Fibroblast of villous mesenchyme (primary cell): ENCODE measurements around the gene SKA1. TPM values are rescaled to one million over a fixed set of nuclear protein-coding genes. Genes with fewer than 3 reads are reported as not detected.

ENCODE experiments used
- DNase-seq: peaks from one replicate; pipeline ENCODE4 v3.0.0-alpha.2; 2010; ENCODE audit warnings: low read depth
- H3K4me3 ChIP-seq: 2 replicates; pipeline ENCODE4 v1.5.1; 2011; ENCODE audit warnings: low read depth, mild to moderate bottlenecking, low read length
- CTCF ChIP-seq: IDR thresholded peaks from 2 replicates; pipeline ENCODE4 v1.5.1; 2012; ENCODE audit warnings: low read depth, mild to moderate bottlenecking, low read length; ENCODE audit not compliant: insufficient read depth
- total RNA-seq: library from RNA; depleted of rRNA; stranded (reverse); fragments of >200 nt; gene quantifications from 2 replicates; pipeline ENCODE4 v1.2.3, GENCODE V29; 2012

SKA1 gene
- total RNA-seq, 1 donor, result 13.4 TPM

- H3K4me3 ChIP-seq, result no peak overlapping the region
- TF ChIP-seq CTCF, result no peak
- DNase-seq, result no peak
Observed at GRCh38 chr18:50359806-50360205, 15.0 kb upstream of the SKA1 start.

DNA sequence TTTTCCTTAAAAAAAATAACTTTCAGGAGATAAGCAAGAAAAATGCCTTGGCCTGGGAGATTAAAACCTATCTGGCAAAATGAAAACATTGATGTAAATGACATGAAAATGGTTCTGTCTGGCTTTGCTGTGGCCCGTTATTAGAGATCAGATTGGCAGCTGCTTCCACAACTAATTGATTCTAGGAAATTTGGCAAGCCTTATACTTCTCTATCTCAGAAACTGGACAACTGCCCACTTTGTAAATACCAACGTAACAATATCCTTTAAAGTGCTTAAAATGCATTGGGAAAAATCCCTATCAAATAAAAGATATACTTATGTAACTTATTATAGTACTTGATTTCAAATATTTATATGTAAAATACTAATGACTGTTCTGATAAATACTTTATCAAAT, 14.2 kb upstream of the SKA1 start:
- H3K4me3 ChIP-seq, result no peak overlapping the region
- TF ChIP-seq CTCF, result no peak
- no peak for DNase-seq

GRCh38 chr18:50369672-50370071, 5.2 kb upstream of the SKA1 start:
- no peak for DNase-seq
- no peak for TF ChIP-seq CTCF

DNA sequence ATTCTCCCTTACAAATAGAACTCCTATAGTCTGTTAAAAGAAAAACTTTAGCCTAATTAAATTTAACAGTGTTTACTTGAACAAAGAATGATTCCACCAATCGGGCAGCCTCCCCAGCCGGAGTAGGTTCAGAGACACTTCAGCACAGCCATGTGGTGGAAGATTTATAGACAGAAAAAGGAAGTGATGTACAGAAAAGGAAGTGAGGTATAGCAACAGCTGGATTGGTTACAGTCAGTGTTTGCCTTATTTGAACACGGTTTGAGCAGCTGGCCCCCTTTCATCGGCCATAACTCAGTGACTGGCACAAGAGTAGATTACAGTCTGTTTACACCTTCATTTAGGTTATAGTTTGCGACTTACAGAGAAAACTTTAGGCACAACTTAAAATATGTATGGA, 2.1 kb upstream of the SKA1 start:
- H3K4me3 ChIP-seq, result no peak overlapping the region
- no peak for TF ChIP-seq CTCF
- no peak for DNase-seq

More at GRCh38 chr18:50369672-50370071, 5.2 kb upstream of the SKA1 start:
- no peak overlapping the region for H3K4me3 ChIP-seq

- DNase-seq, result no peak
- no peak for TF ChIP-seq CTCF
- H3K4me3 ChIP-seq, result no peak overlapping the region
Observed at GRCh38 chr18:50373561-50374219, 1.2 kb upstream of the SKA1 start.

DNA sequence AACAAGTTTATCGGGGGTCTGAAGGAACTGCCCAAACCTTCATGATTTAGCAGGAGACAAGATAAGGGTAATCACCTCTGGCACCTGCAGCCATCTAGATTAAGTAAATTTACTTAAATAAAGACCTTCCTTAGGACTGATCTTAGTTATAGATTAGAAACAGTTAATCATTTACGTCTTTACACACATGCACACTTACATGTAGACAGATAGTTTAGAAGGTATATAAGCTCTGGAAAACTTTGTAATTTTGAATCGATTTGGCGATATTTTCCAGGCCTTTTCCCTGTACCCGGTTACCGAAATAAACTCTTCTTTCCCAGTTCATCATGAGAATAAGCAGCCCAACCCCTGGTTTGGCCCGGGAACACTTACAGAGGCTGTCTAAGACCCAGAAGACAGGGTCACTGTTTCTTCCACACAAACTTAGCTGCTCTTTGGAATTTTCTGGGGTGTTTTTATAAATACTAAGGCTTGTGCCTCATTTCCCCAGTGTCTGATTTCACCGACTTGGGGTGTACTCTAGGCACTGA, 560 bp upstream of the SKA1 start:
- H3K4me3 ChIP-seq, result peak overlapping the region; percentile 81
- TF ChIP-seq CTCF, result no peak
- no peak for DNase-seq

DNA sequence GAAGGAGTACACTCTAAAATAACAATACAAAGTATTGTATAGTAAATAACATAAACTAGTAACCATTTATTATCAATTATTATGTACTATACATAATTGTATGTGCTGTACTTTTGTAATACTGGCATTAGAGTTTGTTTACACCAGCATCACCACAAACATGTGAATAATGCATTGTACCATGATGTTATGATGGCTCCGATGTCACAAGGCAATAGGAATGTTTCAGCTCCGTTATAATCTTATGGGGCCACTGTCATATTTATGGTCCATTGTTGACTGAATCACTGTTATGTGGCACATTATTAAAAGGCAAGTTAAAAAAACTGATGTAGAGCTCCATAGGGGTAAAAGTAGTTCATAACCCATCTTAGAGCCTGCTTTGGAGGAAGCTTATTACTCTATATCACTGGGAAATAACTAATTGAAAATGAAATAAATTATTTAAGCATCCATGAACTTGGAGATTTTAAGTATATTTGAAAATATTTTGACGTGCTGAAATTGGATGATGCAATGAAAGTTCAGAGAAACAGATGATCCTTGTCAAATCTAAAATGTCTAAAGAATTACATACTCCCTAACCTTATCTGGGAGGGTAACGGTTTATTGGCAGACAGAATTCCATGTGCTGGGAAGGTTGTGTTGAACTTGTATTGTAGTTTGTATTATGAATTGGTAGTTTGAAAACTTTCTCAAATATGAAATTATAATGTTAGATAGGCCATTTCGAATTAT, 2.4 kb downstream of the SKA1 start:
- DNase-seq, result peak; percentile 34
- no peak for TF ChIP-seq CTCF
- no peak overlapping the region for H3K4me3 ChIP-seq
